Caco-2 (cell line): ENCODE data around the gene CDK5RAP1. TPM values are rescaled to one million over a fixed set of nuclear protein-coding genes. Genes with fewer than 3 reads are reported as not detected.

ENCODE experiments used
- BruUV-seq: library from RNA; stranded (reverse); fragments of 400-500 nt; replicated peaks from 2 replicates; lab custom pipeline; 2021; lab: Mats Ljungman, UMichigan
- CTCF ChIA-PET: fragments of 300-600 bp; sonication (Branson Sonifier 250); formaldehyde crosslinking; loops from one replicate; lab custom pipeline; 2022; ENCODE audit warnings: antibody characterized with exemption; lab: Charles Lee
- POLR2A ChIA-PET: fragments of 300-600 bp; sonication (Branson Sonifier 250); formaldehyde crosslinking; loops from one replicate; lab custom pipeline; 2022; ENCODE audit warnings: antibody characterized with exemption; lab: Charles Lee
- DNase-seq, 2 experiments: peaks; one replicate each; pipeline versions ENCODE4 v3.0.0 to v3.0.0-alpha.2; 2020 to 2022
- H3K27me3 ChIP-seq: replicated peaks from 2 replicates; pipeline ENCODE4 v1.6.0; 2011; ENCODE audit warnings: low read length; ENCODE audit not compliant: control insufficient read depth, insufficient read depth
- H3K36me3 ChIP-seq: 2 replicates; pipeline ENCODE4 v1.5.1; 2011; ENCODE audit warnings: low read length; ENCODE audit not compliant: control insufficient read depth, insufficient read depth
- H3K4me1 ChIP-seq: fragments of 250-450 bp; sonication (Bioruptor Pico); 2 replicates; pipeline ENCODE4 v1.5.1; 2020; ENCODE audit warnings: mild to moderate bottlenecking
- H3K4me3 ChIP-seq: 2 replicates; pipeline ENCODE4 v1.5.1; 2011; ENCODE audit warnings: low read depth, mild to moderate bottlenecking, control low read depth, low read length
- H3K9me3 ChIP-seq: fragments of 250-450 bp; sonication (Bioruptor Pico); 2 replicates; pipeline ENCODE4 v1.5.1; 2020; ENCODE audit warnings: mild to moderate bottlenecking, moderate library complexity
- H3K27ac Mint-ChIP-seq: one replicate; pipeline ENCODE4 v1.8.0; 2022; ENCODE audit warnings: mixed read lengths; ENCODE audit not compliant: unreplicated experiment
- H3K27me3 Mint-ChIP-seq: one replicate; pipeline ENCODE4 v1.8.0; 2022; ENCODE audit warnings: mixed read lengths; ENCODE audit not compliant: insufficient read depth, unreplicated experiment
- H3K36me3 Mint-ChIP-seq: one replicate; pipeline ENCODE4 v1.8.0; 2022; ENCODE audit warnings: mild to moderate bottlenecking, mixed read lengths; ENCODE audit not compliant: insufficient read depth, unreplicated experiment
- H3K4me1 Mint-ChIP-seq: one replicate; pipeline ENCODE4 v1.8.0; 2022; ENCODE audit warnings: low read depth, mixed read lengths; ENCODE audit not compliant: unreplicated experiment
- H3K4me3 Mint-ChIP-seq: one replicate; pipeline ENCODE4 v1.8.0; 2022; ENCODE audit warnings: mild to moderate bottlenecking, moderate library complexity, mixed read lengths; ENCODE audit not compliant: unreplicated experiment
- H3K9me3 Mint-ChIP-seq: one replicate; pipeline ENCODE4 v1.8.0; 2022; ENCODE audit warnings: mixed read lengths; ENCODE audit not compliant: unreplicated experiment
- intact Hi-C: fragments of 100-400 bp; cut with micrococcal nuclease; formaldehyde crosslinking; loops from one replicate; pipeline ENCODE4 v1.10.0; 2022; ENCODE audit not compliant: unreplicated experiment
- total RNA-seq: library from RNA; stranded (reverse); gene quantifications from 2 replicates; pipeline ENCODE4 v1.2.3, GENCODE V29; 2022
- TF ChIP-seq, protein P1 (sequence below), 2 experiments: fragments of 200-600 bp in 1 of 2; IDR thresholded peaks; 1 replicate in 1 of 2; 2 replicates in 1 of 2; pipeline versions ENCODE4 v1.5.1 to v1.8.0; 2011 to 2022; ENCODE audit warnings: antibody characterized with exemption in 1 of 2, control low read depth in 1 of 2, inconsistent platforms in 1 of 2, low read depth in 1 of 2, low read length in 1 of 2, mild to moderate bottlenecking in 1 of 2, moderate library complexity in 1 of 2; ENCODE audit not compliant: insufficient read depth in 1 of 2, severe bottlenecking in 1 of 2, unreplicated experiment in 1 of 2

Gene CDK5RAP1
- total RNA-seq, 1 experiment from 2014 or later = 116 TPM

DNA sequence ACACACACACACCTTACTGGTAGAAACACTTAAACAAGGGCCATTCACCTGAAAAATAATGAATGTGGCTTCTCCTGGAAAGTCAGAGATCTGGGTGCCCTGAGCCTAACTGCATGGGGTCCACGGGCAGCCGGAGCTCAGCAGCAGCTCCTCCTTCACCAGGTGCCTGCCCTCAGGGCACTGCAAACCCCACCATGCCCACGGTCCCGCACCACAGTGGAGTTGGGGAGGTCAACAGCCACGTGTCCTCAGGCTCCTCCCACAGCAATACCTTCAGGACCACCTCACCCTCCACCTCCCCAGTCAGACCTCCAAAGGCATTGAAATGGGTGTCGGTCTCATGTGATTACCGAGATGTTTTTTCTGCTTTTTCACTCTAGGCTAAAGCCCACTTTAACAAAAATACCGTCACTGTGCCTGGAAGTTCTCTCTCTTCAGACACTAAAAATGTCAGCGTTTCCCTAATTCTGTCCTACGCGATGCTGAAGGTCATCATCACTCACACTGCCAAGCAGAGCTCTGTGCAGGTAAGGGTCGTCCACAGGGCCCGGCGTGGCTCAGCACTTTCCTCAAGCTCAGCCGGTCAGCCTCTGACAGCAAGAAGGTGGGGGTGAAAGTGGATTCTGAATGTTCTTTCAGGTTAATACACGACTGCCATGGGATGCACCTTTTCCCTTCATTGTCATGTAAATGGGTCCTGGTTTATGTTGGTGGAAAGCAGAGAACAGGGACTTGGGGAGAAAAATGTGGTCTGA lies 48.9 kb downstream of the CDK5RAP1 start:
- Histone ChIP-seq H3K4me1 (peaks cover 6% of the 10 kb centered on the region; the same call in 1 of the 2 replicates), H3K27me3 (no peaks in the 10 kb centered on the region), H3K4me3 (no peak overlapping the region), H3K36me3 (no peaks in the 10 kb centered on the region), H3K9me3 (no peaks in the 10 kb centered on the region)
- Mint-ChIP-seq H3K36me3 (peaks cover 41% of the 10 kb centered on the region), H3K4me1 (peaks cover 5% of the 10 kb centered on the region), H3K9me3 (no peaks in the 10 kb centered on the region), H3K27ac (peak overlapping the region; percentile 83), H3K27me3 (no peaks in the 10 kb centered on the region), H3K4me3 (no peak overlapping the region)
- no TSS peak for BruUV-seq
- ChIA-PET POLR2A (no interaction called here), CTCF (no interaction called here)
- intact Hi-C loops = no loop called here
- TF ChIP-seq, protein P1, sequence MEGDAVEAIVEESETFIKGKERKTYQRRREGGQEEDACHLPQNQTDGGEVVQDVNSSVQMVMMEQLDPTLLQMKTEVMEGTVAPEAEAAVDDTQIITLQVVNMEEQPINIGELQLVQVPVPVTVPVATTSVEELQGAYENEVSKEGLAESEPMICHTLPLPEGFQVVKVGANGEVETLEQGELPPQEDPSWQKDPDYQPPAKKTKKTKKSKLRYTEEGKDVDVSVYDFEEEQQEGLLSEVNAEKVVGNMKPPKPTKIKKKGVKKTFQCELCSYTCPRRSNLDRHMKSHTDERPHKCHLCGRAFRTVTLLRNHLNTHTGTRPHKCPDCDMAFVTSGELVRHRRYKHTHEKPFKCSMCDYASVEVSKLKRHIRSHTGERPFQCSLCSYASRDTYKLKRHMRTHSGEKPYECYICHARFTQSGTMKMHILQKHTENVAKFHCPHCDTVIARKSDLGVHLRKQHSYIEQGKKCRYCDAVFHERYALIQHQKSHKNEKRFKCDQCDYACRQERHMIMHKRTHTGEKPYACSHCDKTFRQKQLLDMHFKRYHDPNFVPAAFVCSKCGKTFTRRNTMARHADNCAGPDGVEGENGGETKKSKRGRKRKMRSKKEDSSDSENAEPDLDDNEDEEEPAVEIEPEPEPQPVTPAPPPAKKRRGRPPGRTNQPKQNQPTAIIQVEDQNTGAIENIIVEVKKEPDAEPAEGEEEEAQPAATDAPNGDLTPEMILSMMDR (IDR thresholded peaks at IDR 0.05; ENCODE audit: insufficient read depth in 1 of 2, low read depth in 1 of 2, low read length in 1 of 2, severe bottlenecking in 1 of 2, unreplicated experiment in 1 of 2) = no peak
- no peak for DNase-seq

DNA sequence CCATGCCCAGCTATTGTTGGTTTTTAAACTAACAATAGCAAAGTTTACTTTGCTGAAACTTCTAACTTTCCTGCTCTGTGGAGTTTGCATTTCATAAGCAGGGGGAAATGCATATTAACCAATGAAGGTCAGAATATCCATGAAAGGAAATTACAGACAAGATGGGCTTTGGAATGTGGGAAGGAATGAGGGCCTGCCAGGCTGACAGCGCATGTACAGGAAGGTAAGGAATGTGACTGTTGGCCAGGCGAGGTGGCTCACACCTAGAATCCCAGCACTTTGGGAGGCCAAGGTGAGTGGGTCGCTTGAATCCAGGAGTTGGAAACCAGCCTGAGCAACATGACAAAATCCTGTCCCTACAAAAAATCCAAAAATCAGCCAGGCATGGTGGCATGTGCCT lies 49.6 kb downstream of the CDK5RAP1 start:
- Histone ChIP-seq H3K9me3 (no peaks in the 10 kb centered on the region), H3K4me1 (peaks cover 6% of the 10 kb centered on the region; the same call in 1 of the 2 replicates), H3K36me3 (no peaks in the 10 kb centered on the region), H3K4me3 (no peak overlapping the region), H3K27me3 (no peaks in the 10 kb centered on the region)
- intact Hi-C loops = no loop called here
- H3K27ac Mint-ChIP-seq = peak overlapping the region; percentile 83
- no peaks in the 10 kb centered on the region for H3K9me3 Mint-ChIP-seq
- POLR2A ChIA-PET = no interaction called here
- TF ChIP-seq, protein P1 (IDR thresholded peaks at IDR 0.05; ENCODE audit: insufficient read depth in 1 of 2, low read depth in 1 of 2, low read length in 1 of 2, severe bottlenecking in 1 of 2, unreplicated experiment in 1 of 2) = no peak
- H3K36me3 Mint-ChIP-seq = peaks cover 37% of the 10 kb centered on the region
- CTCF ChIA-PET = no interaction called here
- peak; percentile 41 to 67 for DNase-seq
- H3K27me3 Mint-ChIP-seq = no peaks in the 10 kb centered on the region
- H3K4me3 Mint-ChIP-seq = no peak overlapping the region
- no TSS peak for BruUV-seq
- H3K4me1 Mint-ChIP-seq = peaks cover 5% of the 10 kb centered on the region

DNA sequence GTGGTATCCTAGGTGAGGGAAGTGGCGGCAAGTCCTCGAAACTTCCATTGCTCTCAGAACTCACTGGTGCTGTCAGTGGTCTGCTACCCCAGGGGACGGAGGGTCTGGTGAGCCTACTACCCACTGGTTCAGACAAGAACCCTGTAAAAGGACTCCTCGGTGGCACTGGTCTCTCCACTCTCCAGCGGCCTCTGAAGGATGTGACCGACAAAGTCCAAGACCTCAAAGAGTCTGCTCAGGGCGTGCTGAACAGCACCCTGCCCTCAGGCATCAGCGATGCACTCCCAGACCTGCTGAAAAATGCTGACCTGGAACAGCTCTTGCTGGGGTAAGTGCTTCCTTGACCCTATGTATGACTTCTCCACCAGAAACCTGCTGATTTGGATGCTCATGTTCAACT lies 51.8 kb downstream of the CDK5RAP1 start:
- intact Hi-C loops = no loop called here
- Histone ChIP-seq H3K4me3 (no peak overlapping the region), H3K9me3 (no peaks in the 10 kb centered on the region), H3K27me3 (no peaks in the 10 kb centered on the region), H3K36me3 (no peaks in the 10 kb centered on the region), H3K4me1 (peaks cover 6% of the 10 kb centered on the region; the same call in 1 of the 2 replicates)
- ChIA-PET CTCF (no interaction called here), POLR2A (no interaction called here)
- H3K9me3 Mint-ChIP-seq = no peaks in the 10 kb centered on the region
- H3K4me1 Mint-ChIP-seq = peaks cover 5% of the 10 kb centered on the region
- no peaks in the 10 kb centered on the region for H3K27me3 Mint-ChIP-seq
- no TSS peak for BruUV-seq
- DNase-seq = no peak
- no peak overlapping the region for H3K27ac Mint-ChIP-seq
- no peak overlapping the region for H3K4me3 Mint-ChIP-seq
- H3K36me3 Mint-ChIP-seq = peaks cover 27% of the 10 kb centered on the region
- TF ChIP-seq, protein P1 (IDR thresholded peaks at IDR 0.05; ENCODE audit: insufficient read depth in 1 of 2, low read depth in 1 of 2, low read length in 1 of 2, severe bottlenecking in 1 of 2, unreplicated experiment in 1 of 2) = no peak
